Chondrocyte (in vitro differentiated cells): ENCODE results near the gene ARHGEF4. TPM values are rescaled to one million over a fixed set of nuclear protein-coding genes. Genes with fewer than 3 reads are reported as not detected.

Experiments
- DNase-seq: peaks from one replicate; pipeline ENCODE4 v3.0.0; 2021; ENCODE audit warnings: mixed read lengths, low spot score
- H3K27ac Mint-ChIP-seq: one replicate; pipeline ENCODE4 v1.8.0; 2021; ENCODE audit warnings: mild to moderate bottlenecking, moderate library complexity, mixed read lengths; ENCODE audit not compliant: unreplicated experiment
- H3K27me3 Mint-ChIP-seq: 2 replicates; pipeline ENCODE4 v1.8.0; 2021; ENCODE audit warnings: low read depth, mixed read lengths
- H3K36me3 Mint-ChIP-seq: 2 replicates; pipeline ENCODE4 v1.8.0; 2021; ENCODE audit warnings: low read depth, mixed read lengths
- H3K4me1 Mint-ChIP-seq: 2 replicates; pipeline ENCODE4 v1.8.0; 2021; ENCODE audit warnings: low read depth, mild to moderate bottlenecking, mixed read lengths
- H3K4me3 Mint-ChIP-seq: one replicate; pipeline ENCODE4 v1.8.0; 2021; ENCODE audit warnings: mild to moderate bottlenecking, moderate library complexity, mixed read lengths; ENCODE audit not compliant: unreplicated experiment
- H3K9me3 Mint-ChIP-seq: 2 replicates; pipeline ENCODE4 v1.8.0; 2021; ENCODE audit warnings: low read depth, mixed read lengths
- total RNA-seq: library from RNA; stranded (reverse); gene quantifications from 3 replicates; pipeline ENCODE4 v1.2.1, GENCODE V29; 2021
- TF ChIP-seq, protein P1 (sequence below): fragments of 200-600 bp; sonication (generic); IDR thresholded peaks from 2 replicates; pipeline ENCODE4 v1.5.0; 2021; ENCODE audit warnings: antibody characterized with exemption, mild to moderate bottlenecking, moderate library complexity

ARHGEF4 gene
- total RNA-seq, 1 donor from 2014 or later, result 12.3 TPM

GRCh38 chr2:131093696-131094462, 257.2 kb downstream of the ARHGEF4 start:
- peak overlapping the region; percentile 92 for H3K4me3 Mint-ChIP-seq
- TF ChIP-seq, protein P1, sequence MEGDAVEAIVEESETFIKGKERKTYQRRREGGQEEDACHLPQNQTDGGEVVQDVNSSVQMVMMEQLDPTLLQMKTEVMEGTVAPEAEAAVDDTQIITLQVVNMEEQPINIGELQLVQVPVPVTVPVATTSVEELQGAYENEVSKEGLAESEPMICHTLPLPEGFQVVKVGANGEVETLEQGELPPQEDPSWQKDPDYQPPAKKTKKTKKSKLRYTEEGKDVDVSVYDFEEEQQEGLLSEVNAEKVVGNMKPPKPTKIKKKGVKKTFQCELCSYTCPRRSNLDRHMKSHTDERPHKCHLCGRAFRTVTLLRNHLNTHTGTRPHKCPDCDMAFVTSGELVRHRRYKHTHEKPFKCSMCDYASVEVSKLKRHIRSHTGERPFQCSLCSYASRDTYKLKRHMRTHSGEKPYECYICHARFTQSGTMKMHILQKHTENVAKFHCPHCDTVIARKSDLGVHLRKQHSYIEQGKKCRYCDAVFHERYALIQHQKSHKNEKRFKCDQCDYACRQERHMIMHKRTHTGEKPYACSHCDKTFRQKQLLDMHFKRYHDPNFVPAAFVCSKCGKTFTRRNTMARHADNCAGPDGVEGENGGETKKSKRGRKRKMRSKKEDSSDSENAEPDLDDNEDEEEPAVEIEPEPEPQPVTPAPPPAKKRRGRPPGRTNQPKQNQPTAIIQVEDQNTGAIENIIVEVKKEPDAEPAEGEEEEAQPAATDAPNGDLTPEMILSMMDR, result no peak
- no peak for DNase-seq

GRCh38 chr2:131094463-131095281, 258.0 kb downstream of the ARHGEF4 start:
- Mint-ChIP-seq H3K27ac (no peak overlapping the region), H3K27me3 (no peaks in the 10 kb centered on the region), H3K4me1 (peaks cover 23% of the 10 kb centered on the region), H3K36me3 (no peaks in the 10 kb centered on the region), H3K9me3 (no peaks in the 10 kb centered on the region), H3K4me3 (peak overlapping the region; percentile 92)
- TF ChIP-seq, protein P1, result no peak
- DNase-seq, result no peak

More at GRCh38 chr2:131093696-131094462, 257.2 kb downstream of the ARHGEF4 start:
- peak overlapping the region; percentile 96 for H3K27ac Mint-ChIP-seq
- no peaks in the 10 kb centered on the region for H3K27me3 Mint-ChIP-seq
- peaks cover 23% of the 10 kb centered on the region for H3K4me1 Mint-ChIP-seq
- no peaks in the 10 kb centered on the region for H3K36me3 Mint-ChIP-seq
- H3K9me3 Mint-ChIP-seq, result no peaks in the 10 kb centered on the region

Other genes with a start within 250 kb of the ARHGEF4 start
- gene CFC1, start 237.3 kb upstream of the ARHGEF4 start, total RNA-seq, result not detected in 3 replicates
- gene POTEJ, start 225.5 kb upstream of the ARHGEF4 start, total RNA-seq, result not detected in 3 replicates
- gene GPR148, start 107.8 kb upstream of the ARHGEF4 start, total RNA-seq, result not detected in 3 replicates
- not detected in 3 replicates for gene AMER3, start 81.4 kb upstream of the ARHGEF4 start, total RNA-seq